Measurements from ENCODE around the gene BHLHA15.

The BHLHA15 gene

GRCh38 chr7:98251601-98252424 lies 40.6 kb downstream of the BHLHA15 start, which contains the start of gene TECPR1 (continued):
- TF ChIP-seq ZNF488 (tag by site-specific recombination; IDR thresholded peaks at IDR 0.05) (no peak), ZNF449 (tag by site-specific recombination; IDR thresholded peaks at IDR 0.05) (peak; percentile 12; the same call in 1 of the 2 replicates), ZNF660 (tag by site-specific recombination; IDR thresholded peaks at IDR 0.05) (no peak), SP3 (tag by site-specific recombination; IDR thresholded peaks at IDR 0.05) (peak; percentile 91), ZNF341 (tag by site-specific recombination; IDR thresholded peaks at IDR 0.05; ENCODE audit: low read depth) (peak; percentile 63), ZNF785 (tag by site-specific recombination; IDR thresholded peaks at IDR 0.05) (no peak), GLIS2 (tag by site-specific recombination; IDR thresholded peaks at IDR 0.05) (peak; percentile 99), ZNF707 (tag by site-specific recombination; IDR thresholded peaks at IDR 0.05) (no peak), ZNF629 (tag by site-specific recombination; IDR thresholded peaks at IDR 0.05) (no peak), OSR2 (tag by site-specific recombination; IDR thresholded peaks at IDR 0.05) (0 out of 2 replicates have a peak, but pooled peaks have one; percentile 42), ZBTB49 (tag by site-specific recombination; IDR thresholded peaks at IDR 0.05; ENCODE audit: low read depth) (no peak), ZNF175 (tag by site-specific recombination; IDR thresholded peaks at IDR 0.05) (no peak), ZBTB8A (tag by site-specific recombination; IDR thresholded peaks at IDR 0.05) (peak; percentile 40; the same call in 1 of the 2 replicates), ZNF670 (tag by site-specific recombination; IDR thresholded peaks at IDR 0.05; ENCODE audit: low read depth) (no peak), ZNF132 (tag by site-specific recombination; IDR thresholded peaks at IDR 0.05; ENCODE audit: borderline replicate concordance) (no peak), ZNF677 (tag by site-specific recombination; IDR thresholded peaks at IDR 0.05) (no peak), ZNF23 (tag by site-specific recombination; IDR thresholded peaks at IDR 0.05; ENCODE audit: borderline replicate concordance) (no peak), ZNF510 (tag by site-specific recombination; IDR thresholded peaks at IDR 0.05; ENCODE audit: insufficient replicate concordance) (no peak), ZNF843 (tag by site-specific recombination; IDR thresholded peaks at IDR 0.05) (0 out of 2 replicates have a peak, but pooled peaks have one; percentile 27), ZNF704 (tag by site-specific recombination; IDR thresholded peaks at IDR 0.05) (no peak), ZSCAN4 (tag by site-specific recombination; IDR thresholded peaks at IDR 0.05) (no peak), ZNF366 (tag by site-specific recombination; conservative IDR thresholded peaks at IDR 0.05) (peak; percentile 80), ZNF335 (tag by site-specific recombination; conservative IDR thresholded peaks at IDR 0.05) (peak; percentile 86), ZNF600 (tag by site-specific recombination; IDR thresholded peaks at IDR 0.05) (peak; percentile 95), ZNF747 (tag by site-specific recombination; IDR thresholded peaks at IDR 0.05) (no peak), ZNF18 (tag by site-specific recombination; IDR thresholded peaks at IDR 0.05) (no peak), ZNF391 (tag by site-specific recombination; IDR thresholded peaks at IDR 0.05; ENCODE audit: borderline replicate concordance, low read depth) (0 out of 2 replicates have a peak, but pooled peaks have one; percentile 19), ZNF610 (tag by site-specific recombination; IDR thresholded peaks at IDR 0.05; ENCODE audit: borderline replicate concordance) (no peak), ZNF530 (tag by site-specific recombination; IDR thresholded peaks at IDR 0.05; ENCODE audit: low read depth) (no peak), ZNF146 (tag by site-specific recombination; IDR thresholded peaks at IDR 0.05) (no peak), ZNF791 (tag by site-specific recombination; IDR thresholded peaks at IDR 0.05) (no peak), ZNF701 (tag by site-specific recombination; IDR thresholded peaks at IDR 0.05) (no peak)

All from HEK293 (cell line).